Measurements from ENCODE around the gene KLK14. TPM values are rescaled to one million over a fixed set of nuclear protein-coding genes. Genes with fewer than 3 reads are reported as not detected.
A peak's percentile ranks its signal among the peaks of the same experiment; 100 is the strongest.

KLK14 gene
- total and polyA plus RNA-seq, 5 donors from 2014 or later = 0.35 TPM; not detected in 4

GRCh38 chr19:51060336-51060735 lies 22.4 kb downstream of the KLK14 start:
- peaks cover 3% of the 10 kb centered on the region for H3K36me3 Mint-ChIP-seq
- peaks cover 0 to 4% (median 1%) of the 10 kb centered on the region in 7 donors for H3K9me3 Mint-ChIP-seq
- no peak overlapping the region for H3K4me3 Mint-ChIP-seq
- DNase-seq (no peak), ATAC-seq (ENCODE audit: low read depth in 2 of 2) (no peak)
- peaks cover 17% of the 10 kb centered on the region for H3K27me3 ChIP-seq (ENCODE audit: control insufficient read depth, insufficient read depth, low read length)
- peak overlapping the region in 1 of 3 donors; percentile 21 for H3K27ac Mint-ChIP-seq
- no peak overlapping the region for H3K27ac ChIP-seq (ENCODE audit: insufficient read depth, low read length, poor library complexity, severe bottlenecking)
- no peaks in the 10 kb centered on the region for H3K36me3 ChIP-seq (ENCODE audit: control insufficient read depth, insufficient read depth, low read length)
- H3K4me3 ChIP-seq (ENCODE audit: low read depth, low read length) = no peak overlapping the region
- H3K4me1 Mint-ChIP-seq = peaks cover 0 to 6% (median under 1%) of the 10 kb centered on the region in 4 donors
- H3K9me3 ChIP-seq (ENCODE audit: control insufficient read depth in 2 of 2, low read length in 2 of 2) = no peaks in the 10 kb centered on the region
- H3K4me1 ChIP-seq (ENCODE audit: control insufficient read depth, insufficient read depth, low read length, poor library complexity, severe bottlenecking) = no peaks in the 10 kb centered on the region
- peaks cover 22% of the 10 kb centered on the region for H3K27me3 Mint-ChIP-seq

GRCh38 chr19:51059715-51060114 lies 23.0 kb downstream of the KLK14 start:
- Histone ChIP-seq H3K27ac (ENCODE audit: insufficient read depth, low read length, poor library complexity, severe bottlenecking) (no peak overlapping the region), H3K9me3 (ENCODE audit: control insufficient read depth in 2 of 2, low read length in 2 of 2) (no peaks in the 10 kb centered on the region), H3K27me3 (ENCODE audit: control insufficient read depth, insufficient read depth, low read length) (peaks cover 17% of the 10 kb centered on the region), H3K36me3 (ENCODE audit: control insufficient read depth, insufficient read depth, low read length) (no peaks in the 10 kb centered on the region), H3K4me3 (ENCODE audit: low read depth, low read length) (no peak overlapping the region), H3K4me1 (ENCODE audit: control insufficient read depth, insufficient read depth, low read length, poor library complexity, severe bottlenecking) (no peaks in the 10 kb centered on the region)
- no peak overlapping the region for H3K27ac Mint-ChIP-seq
- H3K36me3 Mint-ChIP-seq = peaks cover 3% of the 10 kb centered on the region
- no peak for DNase-seq
- H3K4me3 Mint-ChIP-seq = no peak overlapping the region
- H3K9me3 Mint-ChIP-seq = peaks cover 0 to 4% (median 0%) of the 10 kb centered on the region in 7 donors
- ATAC-seq (ENCODE audit: low read depth in 2 of 2) = no peak
- H3K4me1 Mint-ChIP-seq = peaks cover 0 to 3% (median 0%) of the 10 kb centered on the region in 4 donors
- H3K27me3 Mint-ChIP-seq = peaks cover 22% of the 10 kb centered on the region

GRCh38 chr19:51055866-51056265 lies 26.8 kb downstream of the KLK14 start:
- Histone ChIP-seq H3K4me1 (ENCODE audit: control insufficient read depth, insufficient read depth, low read length, poor library complexity, severe bottlenecking) (no peaks in the 10 kb centered on the region), H3K27ac (ENCODE audit: insufficient read depth, low read length, poor library complexity, severe bottlenecking) (no peak overlapping the region), H3K27me3 (ENCODE audit: control insufficient read depth, insufficient read depth, low read length) (peaks cover 7% of the 10 kb centered on the region), H3K4me3 (ENCODE audit: low read depth, low read length) (no peak overlapping the region), H3K9me3 (ENCODE audit: control insufficient read depth in 2 of 2, low read length in 2 of 2) (no peaks in the 10 kb centered on the region), H3K36me3 (ENCODE audit: control insufficient read depth, insufficient read depth, low read length) (no peaks in the 10 kb centered on the region)
- Mint-ChIP-seq H3K4me3 (no peak overlapping the region), H3K27ac (no peak overlapping the region), H3K9me3 (peaks cover 0 to 6% (median 0%) of the 10 kb centered on the region in 7 donors), H3K36me3 (no peaks in the 10 kb centered on the region), H3K4me1 (no peaks in the 10 kb centered on the region), H3K27me3 (peaks cover 13% of the 10 kb centered on the region)
- DNase-seq (no peak), ATAC-seq (ENCODE audit: low read depth in 2 of 2) (no peak)

GRCh38 chr19:51047031-51047335 lies 35.7 kb downstream of the KLK14 start:
- no peaks in the 10 kb centered on the region for H3K4me1 ChIP-seq (ENCODE audit: control insufficient read depth, insufficient read depth, low read length, poor library complexity, severe bottlenecking)
- H3K4me3 ChIP-seq (ENCODE audit: low read depth, low read length) = no peak overlapping the region
- DNase-seq (no peak), ATAC-seq (ENCODE audit: low read depth in 2 of 2) (no peak)
- no peak overlapping the region for H3K27ac ChIP-seq (ENCODE audit: insufficient read depth, low read length, poor library complexity, severe bottlenecking)
- no peak overlapping the region for H3K27ac Mint-ChIP-seq
- peaks cover 4% of the 10 kb centered on the region for H3K27me3 Mint-ChIP-seq
- no peak overlapping the region for H3K4me3 Mint-ChIP-seq
- H3K4me1 Mint-ChIP-seq = no peaks in the 10 kb centered on the region
- H3K9me3 Mint-ChIP-seq = peaks cover 0 to 5% (median 0%) of the 10 kb centered on the region in 7 donors
- peaks cover 5% of the 10 kb centered on the region for H3K36me3 Mint-ChIP-seq
- peaks cover 0 to 4% of the 10 kb centered on the region in 2 experiments for H3K9me3 ChIP-seq (ENCODE audit: control insufficient read depth in 2 of 2, low read length in 2 of 2)
- H3K36me3 ChIP-seq (ENCODE audit: control insufficient read depth, insufficient read depth, low read length) = no peaks in the 10 kb centered on the region
- peaks cover 2% of the 10 kb centered on the region for H3K27me3 ChIP-seq (ENCODE audit: control insufficient read depth, insufficient read depth, low read length)

GRCh38 chr19:51044327-51044726 lies 38.4 kb downstream of the KLK14 start:
- Histone ChIP-seq H3K4me3 (ENCODE audit: low read depth, low read length) (no peak overlapping the region), H3K9me3 (ENCODE audit: control insufficient read depth in 2 of 2, low read length in 2 of 2) (no peaks in the 10 kb centered on the region), H3K4me1 (ENCODE audit: control insufficient read depth, insufficient read depth, low read length, poor library complexity, severe bottlenecking) (no peaks in the 10 kb centered on the region), H3K36me3 (ENCODE audit: control insufficient read depth, insufficient read depth, low read length) (no peaks in the 10 kb centered on the region), H3K27ac (ENCODE audit: insufficient read depth, low read length, poor library complexity, severe bottlenecking) (no peak overlapping the region), H3K27me3 (ENCODE audit: control insufficient read depth, insufficient read depth, low read length) (no peaks in the 10 kb centered on the region)
- no peaks in the 10 kb centered on the region for H3K27me3 Mint-ChIP-seq
- no peak overlapping the region for H3K4me3 Mint-ChIP-seq
- ATAC-seq (ENCODE audit: low read depth in 2 of 2) = no peak
- H3K27ac Mint-ChIP-seq = no peak overlapping the region
- peaks cover 5% of the 10 kb centered on the region for H3K36me3 Mint-ChIP-seq
- peaks cover 0 to 3% (median 0%) of the 10 kb centered on the region in 7 donors for H3K9me3 Mint-ChIP-seq
- no peaks in the 10 kb centered on the region for H3K4me1 Mint-ChIP-seq
- DNase-seq = no peak

- Mint-ChIP-seq H3K36me3 (no peaks in the 10 kb centered on the region), H3K4me3 (no peak overlapping the region), H3K27me3 (no peaks in the 10 kb centered on the region), H3K27ac (no peak overlapping the region), H3K9me3 (peaks cover 0 to 1% (median 0%) of the 10 kb centered on the region in 7 donors), H3K4me1 (no peaks in the 10 kb centered on the region)
- H3K4me3 ChIP-seq (ENCODE audit: low read depth, low read length) = no peak overlapping the region
- H3K27me3 ChIP-seq (ENCODE audit: control insufficient read depth, insufficient read depth, low read length) = no peaks in the 10 kb centered on the region
- H3K27ac ChIP-seq (ENCODE audit: insufficient read depth, low read length, poor library complexity, severe bottlenecking) = no peak overlapping the region
- DNase-seq (no peak), ATAC-seq (ENCODE audit: low read depth in 2 of 2) (no peak)
- no peaks in the 10 kb centered on the region for H3K36me3 ChIP-seq (ENCODE audit: control insufficient read depth, insufficient read depth, low read length)
- H3K4me1 ChIP-seq (ENCODE audit: control insufficient read depth, insufficient read depth, low read length, poor library complexity, severe bottlenecking) = no peaks in the 10 kb centered on the region
- no peaks in the 10 kb centered on the region for H3K9me3 ChIP-seq (ENCODE audit: control insufficient read depth in 2 of 2, low read length in 2 of 2)
Measured at GRCh38 chr19:51043497-51043896, 39.2 kb downstream of the KLK14 start.

- ATAC-seq (ENCODE audit: low read depth in 2 of 2) (no peak), DNase-seq (no peak)
- no peak overlapping the region for H3K4me3 ChIP-seq (ENCODE audit: low read depth, low read length)
- Mint-ChIP-seq H3K27me3 (peaks cover 6% of the 10 kb centered on the region), H3K36me3 (no peaks in the 10 kb centered on the region), H3K4me1 (no peaks in the 10 kb centered on the region), H3K27ac (no peak overlapping the region), H3K9me3 (peaks cover 0 to 1% (median 0%) of the 10 kb centered on the region in 7 donors), H3K4me3 (no peak overlapping the region)
- H3K27me3 ChIP-seq (ENCODE audit: control insufficient read depth, insufficient read depth, low read length) = no peaks in the 10 kb centered on the region
- H3K36me3 ChIP-seq (ENCODE audit: control insufficient read depth, insufficient read depth, low read length) = no peaks in the 10 kb centered on the region
- H3K9me3 ChIP-seq (ENCODE audit: control insufficient read depth in 2 of 2, low read length in 2 of 2) = no peaks in the 10 kb centered on the region
- H3K4me1 ChIP-seq (ENCODE audit: control insufficient read depth, insufficient read depth, low read length, poor library complexity, severe bottlenecking) = no peaks in the 10 kb centered on the region
- no peak overlapping the region for H3K27ac ChIP-seq (ENCODE audit: insufficient read depth, low read length, poor library complexity, severe bottlenecking)
Measured at GRCh38 chr19:51040151-51040550, 42.5 kb downstream of the KLK14 start.

GRCh38 chr19:51036519-51036918 lies 46.2 kb downstream of the KLK14 start:
- no peaks in the 10 kb centered on the region for H3K36me3 ChIP-seq (ENCODE audit: control insufficient read depth, insufficient read depth, low read length)
- H3K27me3 ChIP-seq (ENCODE audit: control insufficient read depth, insufficient read depth, low read length) = no peaks in the 10 kb centered on the region
- H3K4me1 ChIP-seq (ENCODE audit: control insufficient read depth, insufficient read depth, low read length, poor library complexity, severe bottlenecking) = no peaks in the 10 kb centered on the region
- no peaks in the 10 kb centered on the region for H3K4me1 Mint-ChIP-seq
- H3K4me3 Mint-ChIP-seq = no peak overlapping the region
- ATAC-seq (ENCODE audit: low read depth in 2 of 2) = no peak
- H3K36me3 Mint-ChIP-seq = no peaks in the 10 kb centered on the region
- H3K4me3 ChIP-seq (ENCODE audit: low read depth, low read length) = no peak overlapping the region
- no peak for DNase-seq
- H3K27me3 Mint-ChIP-seq = peaks cover 11% of the 10 kb centered on the region
- H3K27ac ChIP-seq (ENCODE audit: insufficient read depth, low read length, poor library complexity, severe bottlenecking) = no peak overlapping the region
- H3K9me3 Mint-ChIP-seq = peaks cover 0 to 4% (median 0%) of the 10 kb centered on the region in 7 donors
- H3K9me3 ChIP-seq (ENCODE audit: control insufficient read depth in 2 of 2, low read length in 2 of 2) = no peaks in the 10 kb centered on the region
- no peak overlapping the region for H3K27ac Mint-ChIP-seq
